CD4-positive, alpha-beta T cell treated with Interleukin-17A for 1 hour (primary cell): ENCODE results near the gene LINGO4.

Experiments
- DNase-seq: peaks from one replicate; pipeline ENCODE4 v3.0.0-alpha.2; 2020

LINGO4 gene

DNA sequence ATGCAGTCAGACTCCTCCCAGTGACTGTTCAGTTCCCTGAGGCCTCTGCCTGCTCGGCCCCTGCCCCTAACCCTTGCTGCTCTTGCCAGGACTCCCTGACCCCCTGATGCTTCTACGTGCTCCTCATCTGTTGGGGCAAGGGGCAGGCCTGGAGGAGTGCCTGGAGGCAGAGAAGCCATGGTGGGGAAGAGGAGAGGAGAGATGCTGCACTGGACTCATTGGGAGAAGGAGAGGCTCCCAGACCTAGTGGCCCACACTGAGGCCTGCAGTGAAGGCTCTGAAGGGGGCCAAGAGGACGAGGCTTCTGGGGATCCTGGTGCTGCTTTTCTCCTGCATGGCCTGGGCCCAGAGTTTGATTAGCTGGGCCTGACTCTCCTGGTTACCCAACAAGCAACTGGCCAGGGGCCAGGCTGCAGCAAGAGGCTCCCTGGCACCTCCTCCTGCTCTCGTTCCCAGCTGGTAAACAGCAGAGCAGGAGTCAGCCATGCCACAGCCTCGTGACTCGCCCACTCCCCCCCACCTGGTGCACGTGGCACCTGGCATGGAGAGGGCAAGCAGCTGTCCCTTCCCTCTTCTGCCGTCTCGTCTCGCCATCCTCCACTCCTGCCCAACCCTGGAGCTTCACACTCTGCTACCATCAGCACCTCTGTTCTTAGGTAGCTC lies 27.2 kb upstream of the LINGO4 start:
- no peak for DNase-seq

DNA sequence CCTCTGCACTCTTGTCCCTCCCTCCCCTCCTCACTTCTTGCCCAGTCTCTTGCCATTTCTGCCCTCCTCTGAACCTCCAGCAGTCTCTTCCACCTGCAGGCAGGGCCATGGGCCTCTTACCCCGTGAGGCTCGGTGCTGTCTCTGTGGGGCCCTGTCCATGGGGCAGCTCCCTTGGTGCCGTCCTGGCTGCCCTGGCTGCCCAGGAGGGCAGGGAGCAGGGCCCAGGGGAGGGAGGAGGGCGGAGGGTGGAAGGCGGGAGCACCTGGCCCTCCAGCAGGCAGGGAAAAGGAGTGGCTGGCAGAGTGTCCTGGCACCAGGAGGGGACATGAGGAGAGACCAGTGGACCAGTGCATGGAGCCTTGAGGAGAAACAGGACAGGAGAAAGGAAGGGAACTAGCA lies 26.4 kb upstream of the LINGO4 start, which contains the start of gene RORC:
TSS of gene RORC (minus strand) at position 198 of the 400 bp plus-strand sequence. CDS start at position 160, 38 bp downstream.
- DNase-seq: no peak

DNA sequence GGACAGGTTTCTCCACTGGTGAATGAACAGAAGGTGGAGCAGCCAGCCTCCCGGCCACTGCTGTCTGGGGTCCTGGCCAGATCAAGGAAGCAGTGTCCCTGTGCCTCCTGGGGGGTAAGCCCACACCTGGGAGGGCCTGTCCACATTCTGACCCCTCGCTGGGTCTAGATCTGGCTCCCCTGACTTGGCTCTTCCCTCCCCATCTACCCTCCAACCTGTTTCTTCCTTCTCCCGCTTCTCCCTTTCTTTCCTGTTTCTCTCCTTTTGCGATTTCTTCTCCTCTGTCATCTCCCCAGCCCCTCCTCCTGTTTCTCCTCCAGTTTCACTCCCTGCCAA lies 26.0 kb upstream of the LINGO4 start:
- DNase-seq: no peak

DNA sequence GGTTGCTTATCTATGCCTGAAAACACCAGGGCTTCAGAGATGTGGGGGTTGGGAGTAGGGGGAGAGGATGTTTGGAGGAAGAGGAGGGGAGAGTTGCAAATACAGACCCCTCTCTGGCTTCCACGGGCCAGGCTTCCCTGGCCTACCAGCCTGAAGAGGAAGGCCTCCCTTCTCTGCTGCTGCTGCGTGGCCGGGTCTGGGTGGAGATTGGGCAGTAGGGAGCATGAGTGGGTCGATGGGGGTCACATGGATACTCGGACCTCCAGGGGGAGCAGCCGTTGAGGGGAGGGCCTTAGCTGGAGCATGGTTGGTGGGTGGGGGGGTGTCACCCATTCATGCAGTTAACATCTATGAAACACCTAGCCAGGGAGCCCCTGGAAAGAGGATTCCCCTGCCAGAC lies 24.8 kb upstream of the LINGO4 start:
- DNase-seq: no peak

DNA sequence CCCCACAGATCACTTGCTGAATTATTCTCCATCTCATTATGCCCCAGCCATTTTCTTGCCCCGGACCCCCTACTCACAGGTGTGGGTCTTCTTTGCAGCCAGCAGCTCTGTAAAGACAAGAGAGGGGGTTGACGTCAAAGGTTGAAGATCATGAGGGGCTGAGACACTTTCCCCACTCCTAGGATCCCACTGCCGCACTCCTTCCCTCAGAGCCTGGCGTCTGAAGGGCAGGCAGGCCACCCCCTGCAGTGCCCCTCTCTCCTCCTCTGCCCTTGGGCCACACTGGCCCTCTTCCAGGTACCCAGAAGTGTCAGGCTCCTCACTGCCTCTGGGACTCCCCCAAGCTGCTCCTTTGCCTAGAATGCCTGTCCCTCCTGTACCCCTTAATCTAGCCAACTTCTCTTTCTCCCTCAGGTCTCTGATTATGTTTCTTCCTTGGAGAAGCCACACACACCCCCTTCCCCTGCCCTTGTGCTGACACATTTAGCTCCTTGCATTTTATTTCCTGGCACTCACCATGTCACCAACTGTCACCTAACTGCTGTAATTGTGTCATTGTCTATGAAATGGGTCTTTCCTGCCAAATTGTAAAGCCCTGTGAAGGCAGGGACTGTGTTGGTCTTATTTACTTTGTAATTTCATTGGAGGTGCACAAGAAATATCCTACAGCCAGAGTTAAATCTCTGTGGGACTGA lies 24.3 kb upstream of the LINGO4 start:
- DNase-seq: no peak

DNA sequence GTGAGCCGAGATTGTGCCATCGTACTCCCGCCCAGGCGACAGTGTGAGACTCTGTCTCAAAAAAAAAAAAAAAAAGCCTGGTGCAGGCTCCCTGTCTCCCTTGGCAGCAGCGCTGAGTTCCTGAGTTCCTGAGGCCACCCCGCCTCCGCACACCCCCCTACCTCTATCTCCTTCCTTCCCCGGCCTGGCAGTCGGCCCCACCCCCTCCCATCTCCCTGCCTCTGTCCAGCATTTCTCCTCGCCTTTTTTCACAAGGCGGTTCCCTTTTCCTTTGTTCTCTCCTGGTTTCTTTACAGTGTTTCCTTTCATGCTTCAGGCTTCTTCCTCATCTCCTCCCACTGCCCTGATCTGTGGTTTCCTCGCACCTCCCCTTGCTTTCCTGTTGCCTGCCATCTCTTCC lies 23.7 kb upstream of the LINGO4 start:
- DNase-seq: no peak

DNA sequence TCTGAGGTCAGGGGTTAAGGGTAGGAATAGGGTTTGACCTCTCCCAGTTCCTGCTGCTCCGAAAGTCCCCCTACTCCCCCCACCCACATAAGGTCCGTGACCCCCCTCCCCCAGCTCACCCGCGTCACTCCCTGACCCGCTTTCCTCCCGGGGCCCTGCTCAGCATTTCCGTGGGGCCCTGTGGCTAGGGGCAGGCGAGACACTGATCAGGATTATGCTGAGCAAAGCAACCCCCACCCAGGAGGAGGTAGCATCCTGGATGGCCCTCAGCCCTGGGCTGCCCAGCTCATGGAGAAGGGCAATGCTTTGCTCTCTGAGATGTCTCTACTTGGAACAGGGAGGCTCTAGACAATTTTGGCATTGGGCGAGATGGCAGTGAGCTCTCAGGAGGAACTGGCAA lies 22.6 kb upstream of the LINGO4 start:
- DNase-seq: peak; percentile 31

DNA sequence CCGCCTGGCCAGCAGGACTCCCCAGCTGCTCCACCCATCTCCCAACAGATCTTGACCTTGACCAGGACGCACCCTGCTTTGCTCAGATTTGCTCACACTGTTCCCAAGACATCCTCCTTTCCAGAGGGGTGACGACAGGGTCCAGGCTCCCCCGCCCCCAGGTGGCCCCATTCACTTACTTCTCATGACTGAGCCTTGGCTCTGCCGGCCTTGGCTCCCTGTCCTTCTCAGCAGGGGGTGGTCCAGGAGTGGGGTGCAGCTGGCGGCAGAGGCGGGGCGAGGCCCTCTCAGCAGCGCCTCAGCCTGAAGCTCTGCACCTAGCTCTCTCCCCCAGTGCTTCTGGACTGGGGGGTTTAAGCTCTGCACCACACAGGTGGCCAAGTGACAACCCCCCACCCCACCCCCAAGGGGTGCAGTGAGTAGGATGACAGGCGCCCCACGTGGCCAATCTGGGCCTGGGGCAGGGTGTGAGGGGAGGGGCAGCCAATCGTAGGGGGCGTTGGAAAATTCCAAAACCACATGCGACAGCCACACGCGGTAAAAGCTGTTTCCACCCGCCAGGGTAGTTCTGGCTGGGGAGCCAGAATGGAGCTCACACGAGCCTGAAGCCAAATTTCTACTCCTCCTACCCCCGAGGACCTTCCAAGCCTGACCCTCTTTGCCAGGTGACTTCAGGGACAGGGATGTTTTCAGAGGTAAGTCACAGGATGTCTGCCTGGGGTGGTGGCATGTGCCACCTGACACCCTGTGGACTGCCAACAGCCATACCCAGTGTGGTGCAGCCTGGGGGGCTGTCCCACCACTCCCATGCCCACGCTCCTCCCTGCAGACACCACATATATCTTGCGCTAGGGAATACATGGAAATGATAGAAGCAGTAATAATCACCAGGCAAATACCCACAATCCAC lies 20.8 kb upstream of the LINGO4 start:
- DNase-seq: peak; percentile 51

DNA sequence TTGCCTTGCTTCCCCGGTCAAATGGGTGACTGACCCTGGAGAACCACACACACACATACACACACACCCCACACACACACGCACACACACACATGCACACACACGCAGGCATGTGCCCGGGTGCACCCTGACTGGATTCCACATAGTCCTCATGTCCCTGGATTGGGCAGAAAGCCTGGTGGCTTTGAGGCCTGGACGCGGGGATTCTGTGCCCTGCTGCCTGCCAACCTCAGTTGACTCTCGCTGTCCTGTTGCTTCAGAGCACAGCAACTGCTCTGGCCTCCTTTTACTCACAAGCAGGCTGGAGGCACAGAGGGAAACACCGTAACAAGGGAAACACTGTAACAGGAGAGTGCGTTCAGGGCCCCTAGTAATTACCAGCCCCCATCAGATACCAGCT lies 20.0 kb upstream of the LINGO4 start:
- no peak for DNase-seq

DNA sequence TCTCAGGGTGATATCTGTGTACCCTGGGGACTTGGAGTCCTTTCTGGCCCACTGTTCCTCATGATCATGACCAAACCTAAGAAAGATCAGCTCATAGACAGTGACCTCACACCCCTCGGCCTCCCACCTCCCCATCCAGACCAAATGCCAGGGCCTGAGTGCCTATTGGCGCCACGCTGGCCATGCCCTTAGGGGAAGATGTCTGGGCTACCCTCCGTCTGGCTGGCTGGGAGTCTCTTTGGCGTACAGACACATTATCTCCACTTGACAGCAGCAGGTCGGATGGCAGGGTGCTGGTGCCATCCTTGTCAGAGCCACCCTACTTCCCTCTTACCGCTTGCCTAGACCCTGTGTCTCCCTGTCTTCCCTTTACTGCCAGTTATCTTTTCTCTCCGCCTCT lies 18.0 kb upstream of the LINGO4 start:
- no peak for DNase-seq

DNA sequence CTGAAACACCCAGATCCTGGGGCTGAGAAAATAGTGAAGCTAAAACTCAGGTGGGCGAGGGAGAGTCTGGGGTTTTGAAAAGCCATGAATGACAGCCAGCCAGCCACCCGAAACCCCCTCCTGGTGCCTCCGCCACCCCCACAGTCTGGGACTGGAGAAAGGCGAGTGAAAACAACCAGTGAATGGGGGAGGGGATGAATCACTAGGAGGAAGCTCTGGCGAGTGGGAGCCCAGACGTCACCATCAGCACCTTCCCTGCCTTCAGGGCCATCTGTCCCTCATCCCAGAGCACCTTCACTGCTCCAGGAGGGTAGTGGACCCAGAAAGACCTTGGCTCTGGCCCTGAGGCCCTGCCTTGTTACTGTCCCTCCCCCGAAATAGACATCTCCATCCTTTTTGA lies 17.2 kb upstream of the LINGO4 start:
- peak; percentile 20 for DNase-seq

DNA sequence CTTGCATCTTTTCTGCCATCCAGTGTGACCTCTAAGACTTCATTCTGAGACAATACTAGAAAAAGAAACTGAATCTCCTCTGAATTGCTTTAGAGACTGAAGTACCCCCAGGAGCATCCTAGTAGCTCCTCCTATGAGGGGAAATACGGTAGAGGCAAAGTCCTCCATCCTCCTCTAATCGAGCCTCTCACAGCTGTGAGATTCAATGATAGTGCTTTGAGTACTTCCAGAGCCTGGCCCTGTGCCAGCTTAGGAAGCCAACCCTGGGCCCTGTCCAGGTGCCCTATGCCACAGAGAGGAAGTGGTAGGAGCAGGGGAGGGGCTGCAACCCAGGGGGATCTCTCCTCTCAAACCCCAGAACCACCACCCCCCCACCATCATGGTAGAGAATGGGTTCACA lies 15.7 kb upstream of the LINGO4 start:
- DNase-seq: peak; percentile 48

DNA sequence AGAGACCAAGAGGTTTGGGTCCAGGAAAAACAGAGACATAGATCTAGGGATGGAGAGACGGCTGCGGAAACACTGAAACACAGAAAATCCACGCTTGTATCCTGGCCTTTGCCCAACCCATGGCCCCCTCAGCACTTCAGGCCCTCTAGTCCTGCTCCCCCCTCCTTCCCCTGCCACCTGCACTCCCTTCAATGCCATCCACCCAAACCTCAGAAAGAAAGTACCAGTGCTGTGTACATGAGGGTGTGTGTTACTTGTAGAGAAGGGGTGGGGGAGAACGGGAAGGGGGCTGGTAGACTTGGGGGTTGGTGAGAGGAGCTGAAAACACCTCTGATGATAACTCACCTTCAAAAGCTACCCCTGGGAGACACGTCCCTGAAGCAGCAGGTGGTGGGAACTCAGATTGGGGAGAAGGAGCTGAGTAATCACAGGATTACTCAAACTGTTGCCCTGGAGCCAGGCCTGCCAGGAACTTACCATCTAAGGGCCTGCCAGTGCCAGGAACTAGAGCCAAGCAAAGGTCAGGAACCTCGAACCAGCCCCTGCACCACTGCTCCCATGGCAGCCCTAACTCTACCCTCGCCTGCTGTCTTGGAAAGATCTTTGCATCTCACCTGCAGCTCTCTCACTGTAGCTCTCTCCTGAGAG lies 14.9 kb upstream of the LINGO4 start:
- DNase-seq: no peak

DNA sequence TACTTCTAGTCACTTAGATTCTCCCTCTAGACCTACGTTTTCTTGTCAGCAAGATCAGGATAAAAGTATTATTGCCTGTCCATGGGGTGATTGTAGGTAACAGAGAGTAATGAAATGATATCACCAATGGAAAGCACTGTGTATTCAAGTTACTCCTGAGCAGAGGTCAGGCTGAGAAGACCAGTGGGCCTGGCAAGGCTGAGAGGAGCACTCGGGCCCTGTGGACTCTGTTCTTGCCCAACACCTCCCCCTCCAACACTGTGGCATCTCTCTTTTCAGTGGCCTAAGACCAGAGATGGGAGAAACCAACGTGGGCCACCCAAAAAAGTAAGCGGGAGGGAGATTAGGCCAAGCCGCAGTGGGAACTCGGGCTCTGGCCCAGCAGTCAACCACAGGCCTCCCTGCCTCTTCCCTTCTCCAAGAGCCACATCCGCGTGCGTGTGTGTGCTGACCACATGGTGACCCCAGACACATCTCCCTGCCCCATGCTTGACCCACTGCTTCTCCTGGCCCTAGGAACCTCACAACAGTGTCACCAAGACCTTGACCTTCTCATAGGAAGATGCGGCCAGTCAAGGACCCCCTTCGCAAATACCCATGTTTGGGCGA lies 14.1 kb upstream of the LINGO4 start:
- DNase-seq: no peak

DNA sequence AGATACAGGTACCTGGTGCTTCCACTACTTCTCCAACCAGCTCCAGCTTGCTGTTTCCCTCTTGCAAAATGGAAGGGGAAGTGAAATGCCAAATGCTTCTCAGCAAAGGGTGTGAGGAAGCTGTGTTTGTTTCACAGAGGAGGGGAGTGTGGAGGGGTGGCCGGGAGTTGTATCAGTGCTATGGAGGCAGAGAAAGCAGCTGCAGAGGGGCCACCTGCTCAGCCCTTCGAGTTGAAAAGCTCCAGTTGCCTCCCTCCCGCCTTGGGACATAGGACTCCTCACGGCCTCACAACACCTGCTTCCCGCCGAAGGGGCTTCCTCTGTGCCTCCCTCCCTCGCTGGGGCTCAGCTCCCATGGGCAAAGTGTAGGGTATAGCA lies 12.1 kb upstream of the LINGO4 start:
- DNase-seq: no peak

DNA sequence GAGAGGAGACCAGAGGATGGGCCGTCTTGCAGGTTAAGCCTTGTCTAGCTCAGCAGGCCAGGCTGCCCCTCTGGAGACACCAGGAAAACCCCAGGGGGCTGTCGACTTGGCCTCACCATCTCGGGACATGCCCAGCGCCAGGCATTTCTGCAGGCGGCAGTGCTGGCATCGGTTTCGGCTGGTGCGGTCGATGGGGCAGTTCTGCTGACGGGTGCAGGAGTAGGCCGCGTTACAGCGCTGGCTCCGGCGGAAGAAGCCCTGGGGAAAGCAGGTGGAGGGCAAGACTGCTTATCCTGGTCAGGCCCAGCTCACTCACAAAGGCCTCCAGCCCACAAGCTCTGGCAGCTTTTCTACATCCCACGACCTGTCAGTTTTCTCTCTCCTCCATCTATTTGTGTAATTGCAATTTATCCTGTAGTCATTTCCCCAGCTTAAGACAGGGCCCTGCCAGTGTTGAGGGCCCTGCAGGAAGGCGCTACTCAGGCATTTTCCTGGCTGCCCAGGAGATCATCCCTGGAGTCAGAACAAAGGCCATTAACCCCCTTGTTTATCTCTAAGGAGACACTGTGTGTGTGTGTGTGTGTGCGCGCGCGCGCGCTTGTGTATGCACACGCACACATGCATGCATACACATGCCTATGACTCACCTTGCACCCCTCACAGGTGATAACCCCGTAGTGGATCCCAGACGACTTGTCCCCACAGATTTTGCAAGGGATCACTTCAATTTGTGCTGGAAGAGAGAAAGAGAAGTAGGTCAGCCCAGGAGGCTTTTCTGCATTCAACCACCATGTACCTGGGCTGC lies 11.5 kb upstream of the LINGO4 start:
- DNase-seq: no peak

DNA sequence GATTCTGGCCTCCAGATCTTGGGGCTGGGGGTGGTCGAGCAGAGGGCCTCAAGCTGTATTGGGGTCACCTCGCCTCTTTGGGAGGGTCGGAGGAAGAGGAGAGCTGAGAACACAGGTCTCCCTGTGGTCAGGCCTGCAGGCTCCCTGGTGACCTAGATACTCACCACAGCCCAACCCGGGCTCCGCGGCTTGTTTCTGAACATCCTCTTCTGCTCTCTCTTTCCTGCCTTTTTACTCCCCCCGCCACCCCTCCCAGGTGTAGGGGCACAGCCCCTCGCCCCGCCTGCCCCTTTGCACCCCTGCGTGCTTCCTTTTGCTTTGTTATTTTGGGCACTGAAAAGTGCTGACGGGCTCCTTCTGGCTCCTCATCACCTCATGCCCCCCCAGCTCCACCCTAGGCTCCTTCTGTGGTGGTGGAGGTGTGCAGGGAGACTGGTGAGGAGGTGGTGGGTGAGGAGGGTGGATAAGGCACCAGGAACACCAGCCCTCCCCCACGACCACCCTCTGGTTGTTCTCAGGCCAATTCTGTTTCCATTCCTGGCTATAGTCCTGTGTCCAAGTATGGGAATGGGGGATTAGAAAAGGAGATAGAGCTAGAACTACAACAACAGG lies 10.6 kb upstream of the LINGO4 start:
- DNase-seq: peak; percentile 70

DNA sequence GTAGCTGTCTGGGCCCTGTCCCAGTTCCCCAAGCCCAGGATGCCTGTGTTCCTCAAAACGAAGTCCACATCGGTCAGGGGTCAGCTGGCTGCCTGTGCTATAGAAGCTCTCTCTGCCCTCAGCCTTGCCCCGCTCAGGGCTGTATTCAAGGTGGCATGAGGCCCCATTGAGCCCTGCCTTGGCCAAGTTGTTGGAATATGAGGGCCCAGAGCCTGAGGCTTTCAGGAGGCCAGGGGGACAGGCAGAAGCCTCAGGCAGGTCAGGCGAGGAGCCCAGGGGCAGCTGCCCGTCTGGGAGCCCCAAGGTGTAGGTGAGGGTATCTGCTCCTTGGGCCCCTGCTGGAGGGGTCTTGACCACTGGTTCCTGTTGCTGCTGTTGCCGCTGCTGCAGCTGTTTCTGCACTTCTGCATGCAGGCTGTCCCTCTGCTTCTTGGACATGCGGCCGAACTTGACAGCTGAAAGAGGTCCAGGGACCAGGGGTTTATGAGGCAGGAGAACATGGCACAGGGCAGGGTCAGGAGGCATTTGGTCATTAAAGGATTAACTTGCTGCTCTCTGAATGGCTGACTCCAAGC lies 9.8 kb upstream of the LINGO4 start:
- DNase-seq: no peak

DNA sequence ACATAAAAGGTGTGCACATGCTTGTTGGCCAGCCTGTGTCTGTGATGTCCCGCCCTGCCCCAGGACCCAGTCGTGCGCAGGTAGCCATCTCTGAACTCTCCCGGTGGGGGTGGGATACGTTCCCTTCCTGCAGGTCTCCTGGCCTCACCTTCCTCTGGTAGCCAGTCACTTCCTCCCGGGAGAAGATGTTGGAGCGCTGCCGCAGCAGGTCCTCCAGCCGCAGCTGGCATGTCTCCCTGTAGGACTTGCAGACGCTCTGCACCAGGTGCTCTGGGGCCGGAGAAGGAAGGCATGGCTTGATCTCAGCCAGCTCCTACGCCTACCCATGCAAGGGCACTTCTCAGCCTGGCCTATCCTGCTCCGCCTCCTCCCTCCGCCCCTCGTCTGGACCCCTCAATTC lies 9.2 kb upstream of the LINGO4 start:
- no peak for DNase-seq

DNA sequence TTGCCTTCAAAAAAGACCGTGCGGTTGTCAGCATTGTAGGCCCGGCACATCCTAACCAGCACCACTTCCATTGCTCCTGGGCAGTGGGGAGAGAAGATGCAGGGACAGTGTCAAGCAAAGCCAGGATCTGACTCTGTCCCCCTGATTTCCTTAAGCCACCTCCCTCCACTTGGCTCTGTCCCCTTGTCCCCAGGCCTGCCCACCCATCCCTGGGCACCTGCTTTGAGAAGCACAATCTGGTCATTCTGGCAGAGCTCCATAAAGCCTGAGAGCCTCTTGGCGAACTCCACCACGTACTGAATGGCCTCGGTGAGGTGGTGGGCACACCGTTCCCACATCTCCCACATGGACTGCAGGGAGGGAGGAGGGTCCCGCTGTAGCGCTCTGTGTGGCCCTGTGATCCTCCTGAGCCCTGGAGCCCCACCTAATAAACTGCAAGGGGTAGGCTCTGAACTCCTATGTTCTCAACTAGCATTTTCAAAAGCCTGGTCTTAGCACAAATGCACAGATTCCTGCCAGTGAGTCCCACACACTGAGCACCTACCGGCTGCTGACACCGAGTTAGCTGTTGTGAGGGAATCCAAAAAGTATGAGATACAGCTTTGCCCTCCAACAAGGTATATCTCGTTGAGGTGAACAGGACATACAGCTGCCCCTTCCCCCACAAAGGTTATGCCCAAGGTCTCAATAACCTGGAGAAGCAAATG lies 8.2 kb upstream of the LINGO4 start:
- no peak for DNase-seq

DNA sequence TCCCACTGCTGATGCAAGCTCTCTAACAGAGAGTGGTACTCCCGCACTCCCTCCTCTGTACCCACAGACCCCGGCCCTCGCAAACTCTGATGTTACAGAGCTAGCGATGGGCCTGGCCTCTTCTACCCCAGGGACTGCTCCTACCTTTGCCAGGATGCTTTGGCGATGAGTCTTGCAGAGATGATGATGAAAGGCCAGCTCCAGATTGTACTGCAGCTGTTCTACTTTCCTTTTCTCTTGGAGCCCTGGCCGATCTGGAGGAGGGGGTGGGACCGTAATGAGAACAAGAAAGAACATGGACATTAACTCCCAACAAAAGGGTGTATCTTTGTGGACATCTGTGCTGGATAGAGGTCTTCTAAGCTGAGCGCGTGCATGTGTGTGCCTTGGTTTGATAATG lies 6.0 kb upstream of the LINGO4 start:
- no peak for DNase-seq
